ENCODE results near the gene UBTD1.
"Not testable (repeated sequence)": the region's sequence is repeated elsewhere in the genome, so short reads cannot be mapped to it uniquely, and the experiment has no call there.

UBTD1 gene

GRCh38 chr10:97562329-97562728 lies 63.6 kb downstream of the UBTD1 start:
- POLR2A ChIA-PET (ENCODE audit: low non-redundant PET); DNase-seq (ENCODE audit: low spot score); CTCF ChIA-PET; H3K27ac ChIP-seq: not testable (repeated sequence)

- CTCF ChIA-PET = no interaction called here
- H3K27ac ChIP-seq = no peak overlapping the region
- TF ChIP-seq CTCF (conservative IDR thresholded peaks at IDR 0.05; ENCODE audit: low read depth) = no peak
- POLR2A ChIA-PET (ENCODE audit: low non-redundant PET) = no interaction called here
- no peak for DNase-seq (ENCODE audit: low spot score)
Observed at GRCh38 chr10:97563337-97563736, 64.6 kb downstream of the UBTD1 start.

GRCh38 chr10:97564776-97565175 lies 66.1 kb downstream of the UBTD1 start:
- no peak overlapping the region for H3K27ac ChIP-seq
- ChIA-PET CTCF (no interaction called here), POLR2A (ENCODE audit: low non-redundant PET) (no interaction called here)
- no peak for TF ChIP-seq CTCF (conservative IDR thresholded peaks at IDR 0.05; ENCODE audit: low read depth)
- no peak for DNase-seq (ENCODE audit: low spot score)

GRCh38 chr10:97566336-97566996 lies 67.7 kb downstream of the UBTD1 start:
- DNase-seq (ENCODE audit: low spot score) = no peak
- ChIA-PET CTCF (interaction anchor here (0.7 kb wide), 1 partner anchor 51 kb away, joined by 4 read pairs; no protein-coding TSS in a partner anchor), POLR2A (ENCODE audit: low non-redundant PET) (no interaction called here)
- TF ChIP-seq CTCF (conservative IDR thresholded peaks at IDR 0.05; ENCODE audit: low read depth) = no peak
- H3K27ac ChIP-seq = no peak overlapping the region

- no peak for DNase-seq (ENCODE audit: low spot score)
- CTCF ChIA-PET = no interaction called here
- no peak for TF ChIP-seq CTCF (conservative IDR thresholded peaks at IDR 0.05; ENCODE audit: low read depth)
- peak overlapping the region; percentile 23; the same call in 1 of the 2 replicates for H3K27ac ChIP-seq
- POLR2A ChIA-PET (ENCODE audit: low non-redundant PET) = no interaction called here
Observed at GRCh38 chr10:97567891-97568290, 69.2 kb downstream of the UBTD1 start.

GRCh38 chr10:97570146-97570788 lies 71.5 kb downstream of the UBTD1 start:
- TF ChIP-seq CTCF (conservative IDR thresholded peaks at IDR 0.05; ENCODE audit: low read depth) = no peak
- DNase-seq (ENCODE audit: low spot score) = no peak
- CTCF ChIA-PET = interaction anchor here (0.8 to 3.8 kb wide), 2 partner anchors 16 to 62 kb away, joined by 3 to 30 read pairs; no protein-coding TSS in a partner anchor
- POLR2A ChIA-PET (ENCODE audit: low non-redundant PET) = interaction anchor here (0.6 kb wide), 1 partner anchor 109 kb away, joined by 9 read pairs; no protein-coding TSS in a partner anchor
- peak overlapping the region; percentile 99 for H3K27ac ChIP-seq
